Osteoblast (primary cell): ENCODE results near the gene ARHGAP32. TPM values are rescaled to one million over a fixed set of nuclear protein-coding genes. Genes with fewer than 3 reads are reported as not detected.

ENCODE experiments used
- DNase-seq: peaks from one replicate; pipeline ENCODE4 v3.0.0; 2011; ENCODE audit warnings: low spot score, mixed read lengths; ENCODE audit not compliant: insufficient read length; ENCODE audit errors: missing footprints
- H2AFZ ChIP-seq: 2 replicates; pipeline ENCODE4 v1.6.0; 2011; ENCODE audit warnings: mild to moderate bottlenecking, low read length
- H3K27ac ChIP-seq: 2 replicates; pipeline ENCODE4 v1.5.1; 2011; ENCODE audit warnings: mild to moderate bottlenecking, low read depth, low read length, moderate library complexity
- H3K27me3 ChIP-seq: 2 replicates; pipeline ENCODE4 v1.6.0; 2012; ENCODE audit warnings: mild to moderate bottlenecking, control low read depth, inconsistent platforms, low read length, moderate library complexity; ENCODE audit not compliant: insufficient read depth
- H3K36me3 ChIP-seq: 2 replicates; pipeline ENCODE4 v1.5.1; 2011; ENCODE audit warnings: mild to moderate bottlenecking, low read length, control low read depth, moderate library complexity; ENCODE audit not compliant: insufficient read depth
- H3K4me1 ChIP-seq: 2 replicates; pipeline ENCODE4 v1.5.1; 2011; ENCODE audit warnings: mild to moderate bottlenecking, low read length, control low read depth, moderate library complexity; ENCODE audit not compliant: insufficient read depth
- H3K4me2 ChIP-seq: 2 replicates; pipeline ENCODE4 v1.6.0; 2011; ENCODE audit warnings: mild to moderate bottlenecking, low read length; ENCODE audit not compliant: insufficient read depth
- H3K4me3 ChIP-seq: fragments of 200-600 bp; sonication (generic); 3 replicates; pipeline ENCODE4 v1.5.1; 2012; ENCODE audit warnings: mild to moderate bottlenecking, low read length, inconsistent platforms; ENCODE audit not compliant: insufficient read depth
- H3K79me2 ChIP-seq: 2 replicates; pipeline ENCODE4 v1.6.0; 2012; ENCODE audit warnings: mild to moderate bottlenecking, low read length, control low read depth, inconsistent platforms; ENCODE audit not compliant: insufficient read depth
- H3K9me3 ChIP-seq: 2 replicates; pipeline ENCODE4 v1.5.1; 2011; ENCODE audit warnings: low read depth, low read length, control low read depth
- H4K20me1 ChIP-seq: 2 replicates; pipeline ENCODE4 v1.6.0; 2012; ENCODE audit warnings: mild to moderate bottlenecking, low read length, control low read depth; ENCODE audit not compliant: insufficient read depth
- total RNA-seq: library from RNA; depleted of rRNA; stranded (reverse); fragments of >200 nt; gene quantifications from 2 replicates; pipeline ENCODE4 v1.2.3, GENCODE V29; 2012
- TF ChIP-seq, protein P1 (sequence below): IDR thresholded peaks from 2 replicates; pipeline ENCODE4 v1.5.1; 2011; ENCODE audit warnings: mild to moderate bottlenecking, low read depth, low read length, moderate library complexity; ENCODE audit errors: extremely low read depth

ARHGAP32 gene
- total RNA-seq, 1 donor = 25.3 TPM

DNA sequence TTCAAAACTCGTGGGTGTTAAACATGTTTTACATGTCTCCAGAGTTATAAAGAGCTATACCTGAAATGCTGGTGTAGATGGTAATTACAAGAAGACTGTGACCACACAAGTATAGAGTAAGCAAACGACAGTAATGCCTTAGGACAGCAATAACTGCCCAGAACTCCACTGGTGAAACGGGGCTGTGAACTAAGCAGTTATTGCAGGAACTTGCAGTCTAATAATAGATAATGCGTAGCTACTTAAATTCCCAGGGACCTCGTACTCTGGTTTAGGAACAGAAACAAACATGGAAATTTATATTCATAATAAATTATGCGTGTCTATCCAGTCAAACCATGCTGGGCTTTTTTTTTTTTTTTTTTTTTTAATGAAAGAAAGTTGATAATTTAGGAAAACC, 224.5 kb downstream of the ARHGAP32 start:
- Histone ChIP-seq H4K20me1 (no peaks in the 10 kb centered on the region), H3K36me3 (peaks cover 7% of the 10 kb centered on the region), H3K4me1 (no peaks in the 10 kb centered on the region), H3K4me2 (no peak overlapping the region), H3K27ac (no peak overlapping the region), H2AFZ (no peak overlapping the region), H3K9me3 (no peaks in the 10 kb centered on the region), H3K79me2 (no peaks in the 10 kb centered on the region), H3K27me3 (no peaks in the 10 kb centered on the region), H3K4me3 (no peak overlapping the region)
- TF ChIP-seq, protein P1, sequence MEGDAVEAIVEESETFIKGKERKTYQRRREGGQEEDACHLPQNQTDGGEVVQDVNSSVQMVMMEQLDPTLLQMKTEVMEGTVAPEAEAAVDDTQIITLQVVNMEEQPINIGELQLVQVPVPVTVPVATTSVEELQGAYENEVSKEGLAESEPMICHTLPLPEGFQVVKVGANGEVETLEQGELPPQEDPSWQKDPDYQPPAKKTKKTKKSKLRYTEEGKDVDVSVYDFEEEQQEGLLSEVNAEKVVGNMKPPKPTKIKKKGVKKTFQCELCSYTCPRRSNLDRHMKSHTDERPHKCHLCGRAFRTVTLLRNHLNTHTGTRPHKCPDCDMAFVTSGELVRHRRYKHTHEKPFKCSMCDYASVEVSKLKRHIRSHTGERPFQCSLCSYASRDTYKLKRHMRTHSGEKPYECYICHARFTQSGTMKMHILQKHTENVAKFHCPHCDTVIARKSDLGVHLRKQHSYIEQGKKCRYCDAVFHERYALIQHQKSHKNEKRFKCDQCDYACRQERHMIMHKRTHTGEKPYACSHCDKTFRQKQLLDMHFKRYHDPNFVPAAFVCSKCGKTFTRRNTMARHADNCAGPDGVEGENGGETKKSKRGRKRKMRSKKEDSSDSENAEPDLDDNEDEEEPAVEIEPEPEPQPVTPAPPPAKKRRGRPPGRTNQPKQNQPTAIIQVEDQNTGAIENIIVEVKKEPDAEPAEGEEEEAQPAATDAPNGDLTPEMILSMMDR = no peak
- DNase-seq = no peak

DNA sequence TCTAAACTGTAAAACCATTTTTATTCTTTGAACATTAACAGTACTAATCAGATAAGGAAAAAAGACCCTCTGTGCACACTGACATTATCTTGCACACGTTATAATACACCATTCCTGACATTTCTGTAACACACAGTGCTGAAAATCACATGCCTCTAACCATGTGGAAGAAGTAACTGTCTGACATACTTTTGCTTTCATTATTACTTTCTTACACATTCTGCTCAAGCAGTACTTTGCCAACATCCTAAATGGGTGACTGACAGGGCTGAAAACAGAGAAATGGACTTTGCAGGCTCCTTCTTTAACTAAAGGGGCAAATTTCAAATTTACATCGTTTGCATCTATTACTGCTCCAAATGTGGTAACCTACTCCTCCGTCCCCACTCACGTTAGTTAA, 226.6 kb downstream of the ARHGAP32 start:
- no peaks in the 10 kb centered on the region for H3K4me1 ChIP-seq
- no peak for DNase-seq

GRCh38 chr11:128964463-128964930, 227.6 kb downstream of the ARHGAP32 start:
- Histone ChIP-seq H3K27ac (no peak overlapping the region), H3K27me3 (no peaks in the 10 kb centered on the region), H3K9me3 (no peaks in the 10 kb centered on the region), H3K4me3 (no peak overlapping the region), H3K36me3 (peaks cover 4% of the 10 kb centered on the region), H4K20me1 (no peaks in the 10 kb centered on the region), H3K4me2 (no peak overlapping the region), H2AFZ (no peak overlapping the region), H3K4me1 (no peaks in the 10 kb centered on the region), H3K79me2 (no peaks in the 10 kb centered on the region)
- TF ChIP-seq, protein P1 = no peak
- no peak for DNase-seq

More for the DNA sequence above, 226.6 kb downstream of the ARHGAP32 start:
- Histone ChIP-seq H3K36me3 (peaks cover 6% of the 10 kb centered on the region), H3K4me3 (no peak overlapping the region), H3K79me2 (no peaks in the 10 kb centered on the region), H2AFZ (no peak overlapping the region), H3K9me3 (no peaks in the 10 kb centered on the region), H3K27me3 (no peaks in the 10 kb centered on the region), H4K20me1 (no peaks in the 10 kb centered on the region), H3K4me2 (no peak overlapping the region), H3K27ac (no peak overlapping the region)
- TF ChIP-seq, protein P1 = no peak

DNA sequence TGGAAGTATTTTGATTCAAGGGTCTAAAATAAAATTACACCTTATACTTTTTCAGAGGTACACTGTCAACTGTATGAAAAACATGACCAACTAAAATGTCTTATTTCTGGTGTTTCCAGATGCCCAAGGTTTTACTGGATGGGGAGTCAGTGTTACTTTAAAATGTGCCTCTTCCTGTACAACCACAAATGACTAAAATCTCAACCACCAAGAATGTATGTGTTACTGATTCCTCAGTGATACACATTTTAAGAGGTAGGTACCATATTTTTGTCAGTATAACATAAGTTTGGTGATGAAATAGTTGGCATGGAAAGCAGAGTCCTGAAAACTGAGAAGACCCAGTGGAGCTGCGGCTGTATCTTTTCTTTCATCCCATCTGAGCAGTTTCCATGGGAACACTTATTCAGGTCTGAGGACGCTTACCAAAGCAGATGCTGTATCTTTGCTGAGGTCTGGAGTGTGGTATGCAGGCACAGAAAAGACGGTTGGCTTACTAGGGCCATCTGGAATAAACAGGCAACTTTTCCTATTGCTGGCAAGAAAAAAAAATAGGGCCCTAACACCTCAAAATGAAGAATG, 228.3 kb downstream of the ARHGAP32 start:
- Histone ChIP-seq H3K79me2 (no peaks in the 10 kb centered on the region), H3K4me1 (no peaks in the 10 kb centered on the region), H4K20me1 (no peaks in the 10 kb centered on the region), H3K27me3 (no peaks in the 10 kb centered on the region), H3K27ac (no peak overlapping the region), H3K4me3 (no peak overlapping the region), H3K4me2 (no peak overlapping the region), H2AFZ (no peak overlapping the region), H3K36me3 (no peaks in the 10 kb centered on the region), H3K9me3 (no peaks in the 10 kb centered on the region)
- no peak for DNase-seq
- TF ChIP-seq, protein P1 = no peak
